Inflammatory macrophage (primary cell): ENCODE data around the gene TMEM100.

Experiments used
- DNase-seq, 2 donors: peaks; one replicate each; pipeline ENCODE4 v3.0.0-alpha.2; 2020 to 2022
- total RNA-seq, 18 experiments: gene quantifications; one replicate each; lab custom pipeline; 2026; ENCODE audit warnings: mixed read lengths in 6 of 18, inconsistent platforms in 2 of 18; lab: John Stamatoyannopoulos, UW

The TMEM100 gene
- 0 to 0.10 (median 0.03) reads per million in 18 experiments for total RNA-seq

- no peak for DNase-seq
Measured at GRCh38 chr17:55722742-55723487, at the start of gene TMEM100. Gene TMEM100 (minus strand): TSS chr17:55722864. CDS start chr17:55721070, 1,794 bp downstream.

- DNase-seq, result no peak
Measured at GRCh38 chr17:55772086-55772485, 49.4 kb upstream of the TMEM100 start.

- peak; percentile 15 to 47 for DNase-seq
Measured at GRCh38 chr17:55770196-55770870, 47.7 kb upstream of the TMEM100 start.

GRCh38 chr17:55769625-55770000, 46.9 kb upstream of the TMEM100 start:
- peak; percentile 30 to 48 for DNase-seq

GRCh38 chr17:55768936-55769624, 46.4 kb upstream of the TMEM100 start:
- no peak for DNase-seq

- DNase-seq, result no peak
Measured at GRCh38 chr17:55765472-55765871, 42.8 kb upstream of the TMEM100 start.

GRCh38 chr17:55764610-55765009, 41.9 kb upstream of the TMEM100 start:
- DNase-seq, result no peak

GRCh38 chr17:55763856-55764255, 41.2 kb upstream of the TMEM100 start:
- peak; percentile 44 to 60 for DNase-seq

GRCh38 chr17:55762086-55762858, 39.6 kb upstream of the TMEM100 start:
- DNase-seq, result no peak

GRCh38 chr17:55760643-55761355, 38.1 kb upstream of the TMEM100 start:
- DNase-seq, result no peak

GRCh38 chr17:55758171-55758570, 35.5 kb upstream of the TMEM100 start:
- DNase-seq, result no peak

GRCh38 chr17:55757659-55758058, 35.0 kb upstream of the TMEM100 start:
- no peak for DNase-seq

- DNase-seq, result no peak
Measured at GRCh38 chr17:55756689-55757088, 34.0 kb upstream of the TMEM100 start.

- no peak for DNase-seq
Measured at GRCh38 chr17:55751720-55752250, 29.1 kb upstream of the TMEM100 start.

GRCh38 chr17:55750750-55751657, 28.3 kb upstream of the TMEM100 start, which contains the start of gene PCTP:
Gene PCTP (plus strand): TSS chr17:55751051. CDS start chr17:55751104, 53 bp downstream.
- DNase-seq, result peak; percentile 95 to 96

- DNase-seq, result no peak
Measured at GRCh38 chr17:55749985-55750384, 27.3 kb upstream of the TMEM100 start.

GRCh38 chr17:55748841-55749240, 26.2 kb upstream of the TMEM100 start:
- DNase-seq, result peak; percentile 5 to 9

- no peak for DNase-seq
Measured at GRCh38 chr17:55747209-55747608, 24.5 kb upstream of the TMEM100 start.

- DNase-seq, result no peak
Measured at GRCh38 chr17:55746466-55746865, 23.8 kb upstream of the TMEM100 start.

GRCh38 chr17:55745258-55745657, 22.6 kb upstream of the TMEM100 start:
- no peak for DNase-seq
